K562 (cell line): Measurements from ENCODE around the gene KRAS. TPM values are rescaled to one million over a fixed set of nuclear protein-coding genes. Genes with fewer than 3 reads are reported as not detected.

Source experiments
- ATAC-seq: fragments of 200-7000 bp; cut with Tn5 transposase; 3 replicates; pipeline ENCODE4 v1.9.1; 2020; ENCODE audit warnings: moderate library complexity
- BruUV-seq: library from RNA; stranded (reverse); fragments of 400-500 nt; replicated peaks from 2 replicates; lab custom pipeline; 2021; lab: Mats Ljungman, UMichigan
- CTCF ChIA-PET: fragments of 300-600 bp; formaldehyde crosslinking; extraction: SDS; loops from one replicate; lab custom pipeline; 2021; ENCODE audit warnings: low intra/inter-chr PET ratio; lab: Yijun Ruan, JAX
- POLR2A ChIA-PET: fragments of 300-600, 350-650 bp; sonication (Branson Sonifier 250); formaldehyde crosslinking; extraction: SDS; loops from one replicate; lab custom pipeline; 2021; ENCODE audit warnings: antibody characterized with exemption, inconsistent platforms; lab: Yijun Ruan, JAX
- DNase-seq, 4 experiments: peaks; one replicate each; pipeline versions ENCODE4 v3.0.0 to v3.0.0-alpha.2; 2011 to 2018; ENCODE audit warnings: low spot score in 3 of 4, mixed read lengths in 3 of 4; ENCODE audit errors: extremely low read depth in 1 of 4
- FAIRE-seq: peaks from 2 replicates; lab custom pipeline; 2011; peaks lifted over from hg19 to GRCh38; lab: Jason Lieb, UNC
- H2AFZ ChIP-seq: 2 replicates; pipeline ENCODE4 v1.6.0; 2011; ENCODE audit warnings: low read depth, low read length, control low read depth, inconsistent platforms
- H3K27ac ChIP-seq: fragments of 200-600 bp; 3 replicates; pipeline ENCODE4 v1.8.0; 2011; ENCODE audit warnings: low read depth, mild to moderate bottlenecking, control low read depth, inconsistent platforms, low read length, moderate library complexity, mixed read lengths; ENCODE audit errors: extremely low read depth
- H3K27me3 ChIP-seq, 2 experiments: fragments of 300-600 bp in 1 of 2; 2 replicates in 1 of 2; 3 replicates in 1 of 2; pipeline versions ENCODE4 v1.6.0 to v1.8.0; 2011; ENCODE audit warnings: inconsistent platforms in 2 of 2, low read length in 2 of 2, mild to moderate bottlenecking in 1 of 2, mixed read lengths in 1 of 2, moderate library complexity in 1 of 2; ENCODE audit not compliant: control insufficient read depth in 2 of 2, insufficient read depth in 2 of 2
- H3K36me3 ChIP-seq: fragments of 300-600 bp; 3 replicates; pipeline ENCODE4 v1.8.0; 2011; ENCODE audit warnings: mild to moderate bottlenecking, low read length, inconsistent platforms; ENCODE audit not compliant: control insufficient read depth, insufficient read depth
- H3K4me1 ChIP-seq, 2 experiments: fragments of 200-600 bp in 1 of 2; replicated peaks in 1 of 2; 2 replicates in 1 of 2; 3 replicates in 1 of 2; pipeline versions ENCODE4 v1.5.1 to v1.8.0; 2011; ENCODE audit warnings: inconsistent platforms in 2 of 2, low read length in 2 of 2, mild to moderate bottlenecking in 1 of 2, mixed read lengths in 1 of 2, moderate library complexity in 1 of 2; ENCODE audit not compliant: control insufficient read depth in 2 of 2, insufficient read depth in 2 of 2
- H3K4me2 ChIP-seq: 2 replicates; pipeline ENCODE4 v1.6.1; 2011; ENCODE audit warnings: low read length, control low read depth, inconsistent platforms, mixed read lengths; ENCODE audit not compliant: insufficient read depth
- H3K4me3 ChIP-seq: fragments of 200-600 bp; sonication (generic), shearing (Covaris generic); 2 replicates; pipeline ENCODE4 v1.5.1; 2016; ENCODE audit warnings: control low read depth, inconsistent platforms
- H3K79me2 ChIP-seq: fragments of 200-600 bp; 3 replicates; pipeline ENCODE4 v1.8.0; 2011; ENCODE audit warnings: low read length, inconsistent platforms; ENCODE audit not compliant: control insufficient read depth, insufficient read depth
- H3K9ac ChIP-seq, 2 experiments: 2 replicates each; pipeline versions ENCODE4 v1.6.0 to v1.6.1; 2011; ENCODE audit warnings: low read depth in 2 of 2, low read length in 2 of 2, control low read depth in 1 of 2, inconsistent platforms in 1 of 2, mild to moderate bottlenecking in 1 of 2, mixed read lengths in 1 of 2; ENCODE audit not compliant: insufficient read depth in 1 of 2
- H3K9me1 ChIP-seq: one replicate; pipeline ENCODE4 v1.6.0; 2011; ENCODE audit warnings: inconsistent platforms, mild to moderate bottlenecking, low read length, moderate library complexity; ENCODE audit not compliant: control insufficient read depth, insufficient read depth
- H3K9me3 ChIP-seq: replicated peaks from 2 replicates; pipeline ENCODE4 v1.5.1; 2011; ENCODE audit warnings: low read depth, low read length, inconsistent platforms; ENCODE audit not compliant: control insufficient read depth, insufficient read depth
- H4K20me1 ChIP-seq: replicated peaks from 2 replicates; pipeline ENCODE4 v1.6.1; 2011; ENCODE audit warnings: low read length, inconsistent platforms, mixed read lengths; ENCODE audit not compliant: control insufficient read depth, insufficient read depth
- ETS2 ChIP-seq: IDR thresholded peaks from 2 replicates; pipeline ENCODE4 v1.6.1; 2016; ENCODE audit warnings: borderline replicate concordance, missing genetic modification characterization, mild to moderate bottlenecking, moderate library complexity, missing compliant biosample characterization; ENCODE audit not compliant: poor library complexity, severe bottlenecking
- MEIS2 ChIP-seq: fragments of 450-650 bp; IDR thresholded peaks from 2 replicates; pipeline ENCODE4 v1.6.1; 2014; ENCODE audit warnings: mild to moderate bottlenecking; ENCODE audit not compliant: partially characterized antibody
- NFRKB ChIP-seq: fragments of 450-650 bp; IDR thresholded peaks from 2 replicates; pipeline ENCODE4 v1.6.1; 2016; ENCODE audit warnings: low read depth
- POLR2G ChIP-seq: fragments of 200-400 bp; formaldehyde crosslinking; IDR thresholded peaks from 2 replicates; pipeline ENCODE4 v1.6.1; 2017; ENCODE audit warnings: low read depth, mild to moderate bottlenecking, antibody characterized with exemption, low read length, moderate library complexity
- ZNF431 ChIP-seq: sonication (generic); formaldehyde crosslinking; IDR thresholded peaks from 2 replicates; pipeline ENCODE4 v1.8.0; 2022; ENCODE audit warnings: mild to moderate bottlenecking, missing genetic modification reagents
- WGBS: fragments of 100-300 bp; shearing (Covaris generic); methylation state at CpG from one replicate; pipeline ENCODE4 v1.1.6; 2016; ENCODE audit warnings: low coverage, mixed read lengths; ENCODE audit not compliant: insufficient coverage; ENCODE audit errors: missing lambda C conversion rate; 5-methylcytosine and 5-hydroxymethylcytosine counted together
- in situ Hi-C: fragments of 300-500 bp; cut with MboI; formaldehyde crosslinking; loops from 4 replicates; pipeline ENCODE4 v1.15.0; 2018; ENCODE audit warnings: inconsistent platforms, mixed read lengths
- intact Hi-C: fragments of 100-400 bp; cut with micrococcal nuclease; formaldehyde crosslinking; loops from 2 replicates; pipeline ENCODE4 v1.14.2; 2022
- polyA plus RNA-seq, 8 experiments: library from polyadenylated mRNA; depleted of rRNA in 4 of 8; stranded (reverse) in 5 of 8; unstranded in 3 of 8; fragments of >200 nt; fragmentation: Nextera tagmentation in 2 of 8; fragmentation: Illumina TruSeq in 1 of 8; extraction: Ambion mirVana in 2 of 8; extraction: Trizol in 1 of 8; gene quantifications; 2 replicates each; pipeline versions ENCODE4 v1.2.1 to v1.2.3, GENCODE V29; 2011 to 2014; ENCODE audit warnings: inconsistent platforms in 1 of 8, missing spikeins in 1 of 8
- total RNA-seq, 7 experiments: library from RNA; depleted of rRNA in 6 of 7; stranded (reverse); fragments of >200 nt in 6 of 7; fragmentation: Illumina TruSeq in 2 of 7; extraction: Trizol in 2 of 7; gene quantifications; 2 replicates each; pipeline versions ENCODE4 v1.2.1 to v1.2.3, GENCODE V29; 2011 to 2021; ENCODE audit warnings: low replicate concordance in 1 of 7
- TF ChIP-seq, protein P1 (sequence below): fragments of 250-450 bp; sonication (Bioruptor Pico); IDR thresholded peaks from 2 replicates; pipeline ENCODE4 v1.5.0; 2021
- TF ChIP-seq, protein P2 (sequence below): IDR thresholded peaks from 2 replicates; pipeline ENCODE4 v1.6.1; 2012; ENCODE audit warnings: low read depth, low read length, improper control_type of control experiment, borderline replicate concordance

KRAS gene
- total and polyA plus RNA-seq, 9 of the 15 experiments (the other 6 are each of a cell fraction or from before 2014, with no cell fraction given): 7.2 to 21.2 (median 12.7) TPM

- POLR2A ChIA-PET: no interaction called here
- WGBS: 1% methylated on average over 4 of the region's 4 CpGs
- ATAC-seq: no peak
Measured at GRCh38 chr12:25284024-25284423, 33.3 kb upstream of the KRAS start.

More at GRCh38 chr12:25284024-25284423, 33.3 kb upstream of the KRAS start:
- Histone ChIP-seq H3K79me2 (no peaks in the 10 kb centered on the region), H4K20me1 (no peaks in the 10 kb centered on the region), H2AFZ (no peak overlapping the region), H3K36me3 (no peaks in the 10 kb centered on the region), H3K4me2 (no peak overlapping the region), H3K9ac (no peak overlapping the region), H3K4me3 (no peak overlapping the region), H3K9me3 (no peaks in the 10 kb centered on the region), H3K27me3 (peaks cover 4 to 6% of the 10 kb centered on the region in 2 experiments; a peak in 3 of 5 replicates), H3K9me1 (no peaks in the 10 kb centered on the region), H3K27ac (no peak overlapping the region), H3K4me1 (no peaks in the 10 kb centered on the region)
- TF ChIP-seq POLR2G (no peak), MEIS2 (no peak), ETS2 (tag) (no peak), NFRKB (no peak), ZNF431 (CRISPR knock-in tag) (no peak)
- TF ChIP-seq, protein P1, sequence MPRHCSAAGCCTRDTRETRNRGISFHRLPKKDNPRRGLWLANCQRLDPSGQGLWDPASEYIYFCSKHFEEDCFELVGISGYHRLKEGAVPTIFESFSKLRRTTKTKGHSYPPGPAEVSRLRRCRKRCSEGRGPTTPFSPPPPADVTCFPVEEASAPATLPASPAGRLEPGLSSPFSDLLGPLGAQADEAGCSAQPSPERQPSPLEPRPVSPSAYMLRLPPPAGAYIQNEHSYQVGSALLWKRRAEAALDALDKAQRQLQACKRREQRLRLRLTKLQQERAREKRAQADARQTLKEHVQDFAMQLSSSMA: no peak
- TF ChIP-seq, protein P2, sequence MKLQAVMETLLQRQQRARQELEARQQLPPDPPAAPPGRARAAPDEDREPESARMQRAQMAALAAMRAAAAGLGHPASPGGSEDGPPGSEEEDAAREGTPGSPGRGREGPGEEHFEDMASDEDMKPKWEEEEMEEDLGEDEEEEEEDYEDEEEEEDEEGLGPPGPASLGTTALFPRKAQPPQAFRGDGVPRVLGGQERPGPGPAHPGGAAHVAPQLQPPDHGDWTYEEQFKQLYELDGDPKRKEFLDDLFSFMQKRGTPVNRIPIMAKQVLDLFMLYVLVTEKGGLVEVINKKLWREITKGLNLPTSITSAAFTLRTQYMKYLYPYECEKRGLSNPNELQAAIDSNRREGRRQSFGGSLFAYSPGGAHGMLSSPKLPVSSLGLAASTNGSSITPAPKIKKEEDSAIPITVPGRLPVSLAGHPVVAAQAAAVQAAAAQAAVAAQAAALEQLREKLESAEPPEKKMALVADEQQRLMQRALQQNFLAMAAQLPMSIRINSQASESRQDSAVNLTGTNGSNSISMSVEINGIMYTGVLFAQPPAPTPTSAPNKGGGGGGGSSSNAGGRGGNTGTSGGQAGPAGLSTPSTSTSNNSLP: no peak
- in situ Hi-C loops (no loop called here), intact Hi-C loops (no loop called here)
- BruUV-seq: no TSS peak
- DNase-seq (no peak), FAIRE-seq (no peak)
- CTCF ChIA-PET: no interaction called here
